Breast epithelium (tissue), 3 donors: ENCODE measurements around the gene DMWD.

Source experiments
- POLR2AphosphoS5 ChIP-seq, 3 donors: sonication (generic); formaldehyde crosslinking; IDR thresholded peaks; one replicate each; pipeline ENCODE4 v1.6.1; 2017; ENCODE audit warnings: antibody characterized with exemption in 3 of 3
- TF ChIP-seq, protein P1 (sequence below), 3 donors: fragments of 450-650 bp; IDR thresholded peaks; one replicate each; pipeline ENCODE4 v1.5.1; 2016 to 2017; ENCODE audit warnings: antibody characterized with exemption in 3 of 3, mild to moderate bottlenecking in 3 of 3, moderate library complexity in 3 of 3

DNA sequence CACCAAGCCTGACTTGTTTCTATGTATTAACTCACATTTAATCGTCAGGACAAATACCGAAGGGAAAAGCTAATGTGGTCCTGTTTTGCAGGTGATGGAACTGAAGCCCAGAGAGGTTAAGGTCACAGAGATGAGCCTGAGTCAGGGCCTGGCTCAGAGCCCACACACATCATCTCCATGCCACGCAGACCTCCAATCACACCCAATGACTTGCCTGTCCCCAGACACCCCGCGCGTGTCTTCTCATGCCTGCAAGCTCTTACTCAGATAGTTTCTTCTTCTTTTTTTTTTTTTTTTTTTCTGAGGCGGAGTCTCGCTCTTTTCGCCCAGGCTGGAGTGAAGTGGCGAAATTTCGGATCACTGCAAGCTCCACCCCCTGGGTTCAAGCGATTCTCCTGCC, 40.0 kb downstream of the DMWD start:
- TF ChIP-seq POLR2AphosphoS5 (IDR thresholded peaks at IDR 0.05), result no peak
- TF ChIP-seq, protein P1, sequence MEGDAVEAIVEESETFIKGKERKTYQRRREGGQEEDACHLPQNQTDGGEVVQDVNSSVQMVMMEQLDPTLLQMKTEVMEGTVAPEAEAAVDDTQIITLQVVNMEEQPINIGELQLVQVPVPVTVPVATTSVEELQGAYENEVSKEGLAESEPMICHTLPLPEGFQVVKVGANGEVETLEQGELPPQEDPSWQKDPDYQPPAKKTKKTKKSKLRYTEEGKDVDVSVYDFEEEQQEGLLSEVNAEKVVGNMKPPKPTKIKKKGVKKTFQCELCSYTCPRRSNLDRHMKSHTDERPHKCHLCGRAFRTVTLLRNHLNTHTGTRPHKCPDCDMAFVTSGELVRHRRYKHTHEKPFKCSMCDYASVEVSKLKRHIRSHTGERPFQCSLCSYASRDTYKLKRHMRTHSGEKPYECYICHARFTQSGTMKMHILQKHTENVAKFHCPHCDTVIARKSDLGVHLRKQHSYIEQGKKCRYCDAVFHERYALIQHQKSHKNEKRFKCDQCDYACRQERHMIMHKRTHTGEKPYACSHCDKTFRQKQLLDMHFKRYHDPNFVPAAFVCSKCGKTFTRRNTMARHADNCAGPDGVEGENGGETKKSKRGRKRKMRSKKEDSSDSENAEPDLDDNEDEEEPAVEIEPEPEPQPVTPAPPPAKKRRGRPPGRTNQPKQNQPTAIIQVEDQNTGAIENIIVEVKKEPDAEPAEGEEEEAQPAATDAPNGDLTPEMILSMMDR (IDR thresholded peaks at IDR 0.05), result no peak
